SU-DHL-6 (cell line): ENCODE data around the gene SLC43A1.

Experiments
- H2AFZ ChIP-seq: fragments of 200-600 bp; sonication (generic); 2 replicates; pipeline ENCODE4 v1.6.1; 2014; ENCODE audit warnings: low read depth, mild to moderate bottlenecking, moderate library complexity, mixed read lengths, antibody characterized with exemption, low read length; ENCODE audit not compliant: severe bottlenecking
- H3F3A ChIP-seq: fragments of 200-600 bp; shearing (Covaris generic); 2 replicates; pipeline ENCODE4 v1.6.0; 2016; ENCODE audit warnings: antibody characterized with exemption, mild to moderate bottlenecking; ENCODE audit not compliant: insufficient read depth
- H3K27ac ChIP-seq: fragments of 200-600 bp; sonication (generic); 2 replicates; pipeline ENCODE4 v1.5.1; 2016; ENCODE audit warnings: low read depth, mild to moderate bottlenecking, low read length, moderate library complexity, mixed read lengths
- H3K27me3 ChIP-seq: fragments of 200-600 bp; sonication (generic), shearing (Covaris generic); 2 replicates; pipeline ENCODE4 v1.6.0; 2014; ENCODE audit warnings: mild to moderate bottlenecking, low read length
- H3K36me3 ChIP-seq: fragments of 200-600 bp; sonication (generic); 2 replicates; pipeline ENCODE4 v1.6.1; 2014; ENCODE audit warnings: mild to moderate bottlenecking, low read length, mixed read lengths
- H3K4me2 ChIP-seq: fragments of 300-600, 200-600 bp; shearing (Covaris generic), sonication (generic); 2 replicates; pipeline ENCODE4 v1.6.0; 2014; ENCODE audit warnings: low read length, low read depth, mild to moderate bottlenecking; ENCODE audit not compliant: poor library complexity, severe bottlenecking
- H3K4me3 ChIP-seq: fragments of 200-600 bp; sonication (generic); 2 replicates; pipeline ENCODE4 v1.5.1; 2014; ENCODE audit warnings: antibody characterized with exemption, low read length, mild to moderate bottlenecking, mixed read lengths; ENCODE audit not compliant: insufficient read depth, poor library complexity, severe bottlenecking
- H3K79me2 ChIP-seq: fragments of 200-600 bp; sonication (generic); 2 replicates; pipeline ENCODE4 v1.6.1; 2014; ENCODE audit warnings: mild to moderate bottlenecking, low read length, moderate library complexity; ENCODE audit not compliant: insufficient read depth
- H3K9ac ChIP-seq: fragments of 200-600 bp; sonication (generic); 2 replicates; pipeline ENCODE4 v1.7.0; 2014; ENCODE audit warnings: mild to moderate bottlenecking, low read length
- H3K9me2 ChIP-seq: fragments of 200-600 bp; sonication (generic); replicated peaks from 2 replicates; pipeline ENCODE4 v1.6.1; 2014; ENCODE audit warnings: low read length; ENCODE audit not compliant: insufficient read depth
- H3K9me3 ChIP-seq: fragments of 200-600 bp; sonication (generic); 2 replicates; pipeline ENCODE4 v1.6.1; 2014; ENCODE audit warnings: low read length, mixed read lengths; ENCODE audit not compliant: insufficient read depth
- H4K20me1 ChIP-seq: fragments of 200-600 bp; sonication (generic); 2 replicates; pipeline ENCODE4 v1.6.1; 2014; ENCODE audit warnings: low read depth, mild to moderate bottlenecking, antibody characterized with exemption, low read length, moderate library complexity, mixed read lengths
- EZH2phosphoT487 ChIP-seq: fragments of 200-600 bp; sonication (generic), shearing (Covaris generic); conservative IDR thresholded peaks from 2 replicates; pipeline ENCODE4 v1.6.1; 2018; ENCODE audit warnings: mild to moderate bottlenecking, antibody characterized with exemption, low read length, moderate library complexity, mixed read lengths
- TF ChIP-seq, protein P1 (sequence below): fragments of 200-600 bp; sonication (generic); IDR thresholded peaks from one replicate; pipeline ENCODE4 v1.5.1; 2017; ENCODE audit warnings: antibody characterized with exemption, mild to moderate bottlenecking, low read length, moderate library complexity; ENCODE audit not compliant: insufficient read depth, poor library complexity, severe bottlenecking

SLC43A1 gene

DNA sequence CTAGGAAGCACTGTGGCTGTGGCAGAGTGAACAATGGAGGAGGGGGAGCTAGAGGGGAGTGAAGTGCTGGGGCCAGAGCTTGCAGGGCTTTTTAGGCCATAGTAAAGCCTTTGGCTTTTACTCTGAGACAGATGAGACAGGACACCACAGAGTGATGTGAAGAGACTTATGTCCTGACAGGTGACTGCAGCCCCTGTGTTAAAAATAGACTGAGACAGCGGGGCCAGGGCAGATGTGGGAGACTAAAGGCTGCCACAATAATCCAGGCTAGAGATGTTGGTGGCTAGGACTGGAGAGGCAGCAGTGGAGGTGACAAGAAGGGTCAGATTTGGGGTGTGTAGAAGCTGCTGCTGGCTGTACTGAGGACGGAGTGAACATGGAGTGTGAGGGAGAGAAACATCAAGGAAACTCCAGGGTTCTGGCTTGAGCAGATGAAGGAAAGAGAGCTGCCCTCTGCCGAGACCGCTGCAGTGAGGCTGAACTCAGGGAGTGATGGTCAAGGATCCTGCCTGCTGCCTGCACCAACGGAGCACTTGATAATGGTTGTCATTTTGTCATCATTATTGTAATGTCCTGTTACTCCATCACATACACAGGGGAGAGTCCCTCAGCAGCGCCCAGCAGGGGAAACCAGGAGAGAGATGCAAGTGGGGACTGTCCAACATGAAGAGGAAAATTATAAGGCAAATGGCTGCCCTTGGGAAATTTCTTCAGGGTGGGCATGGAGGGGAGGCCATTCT lies 27.4 kb downstream of the SLC43A1 start:
- H3K4me2 ChIP-seq, result no peak overlapping the region
- H3F3A ChIP-seq, result no peaks in the 10 kb centered on the region
- H3K79me2 ChIP-seq, result no peaks in the 10 kb centered on the region
- H3K27ac ChIP-seq, result no peak overlapping the region
- no peaks in the 10 kb centered on the region for H3K9me2 ChIP-seq
- no peak overlapping the region for H3K4me3 ChIP-seq
- TF ChIP-seq, protein P1, sequence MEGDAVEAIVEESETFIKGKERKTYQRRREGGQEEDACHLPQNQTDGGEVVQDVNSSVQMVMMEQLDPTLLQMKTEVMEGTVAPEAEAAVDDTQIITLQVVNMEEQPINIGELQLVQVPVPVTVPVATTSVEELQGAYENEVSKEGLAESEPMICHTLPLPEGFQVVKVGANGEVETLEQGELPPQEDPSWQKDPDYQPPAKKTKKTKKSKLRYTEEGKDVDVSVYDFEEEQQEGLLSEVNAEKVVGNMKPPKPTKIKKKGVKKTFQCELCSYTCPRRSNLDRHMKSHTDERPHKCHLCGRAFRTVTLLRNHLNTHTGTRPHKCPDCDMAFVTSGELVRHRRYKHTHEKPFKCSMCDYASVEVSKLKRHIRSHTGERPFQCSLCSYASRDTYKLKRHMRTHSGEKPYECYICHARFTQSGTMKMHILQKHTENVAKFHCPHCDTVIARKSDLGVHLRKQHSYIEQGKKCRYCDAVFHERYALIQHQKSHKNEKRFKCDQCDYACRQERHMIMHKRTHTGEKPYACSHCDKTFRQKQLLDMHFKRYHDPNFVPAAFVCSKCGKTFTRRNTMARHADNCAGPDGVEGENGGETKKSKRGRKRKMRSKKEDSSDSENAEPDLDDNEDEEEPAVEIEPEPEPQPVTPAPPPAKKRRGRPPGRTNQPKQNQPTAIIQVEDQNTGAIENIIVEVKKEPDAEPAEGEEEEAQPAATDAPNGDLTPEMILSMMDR, result no peak
- no peak for TF ChIP-seq EZH2phosphoT487
- H3K36me3 ChIP-seq, result 0 out of 2 replicates have a peak, but pooled peaks cover 12% of the 10 kb centered on the region
- H4K20me1 ChIP-seq, result no peaks in the 10 kb centered on the region
- H3K27me3 ChIP-seq, result no peaks in the 10 kb centered on the region
- H3K9me3 ChIP-seq, result no peaks in the 10 kb centered on the region
- no peak overlapping the region for H2AFZ ChIP-seq
- no peak overlapping the region for H3K9ac ChIP-seq

DNA sequence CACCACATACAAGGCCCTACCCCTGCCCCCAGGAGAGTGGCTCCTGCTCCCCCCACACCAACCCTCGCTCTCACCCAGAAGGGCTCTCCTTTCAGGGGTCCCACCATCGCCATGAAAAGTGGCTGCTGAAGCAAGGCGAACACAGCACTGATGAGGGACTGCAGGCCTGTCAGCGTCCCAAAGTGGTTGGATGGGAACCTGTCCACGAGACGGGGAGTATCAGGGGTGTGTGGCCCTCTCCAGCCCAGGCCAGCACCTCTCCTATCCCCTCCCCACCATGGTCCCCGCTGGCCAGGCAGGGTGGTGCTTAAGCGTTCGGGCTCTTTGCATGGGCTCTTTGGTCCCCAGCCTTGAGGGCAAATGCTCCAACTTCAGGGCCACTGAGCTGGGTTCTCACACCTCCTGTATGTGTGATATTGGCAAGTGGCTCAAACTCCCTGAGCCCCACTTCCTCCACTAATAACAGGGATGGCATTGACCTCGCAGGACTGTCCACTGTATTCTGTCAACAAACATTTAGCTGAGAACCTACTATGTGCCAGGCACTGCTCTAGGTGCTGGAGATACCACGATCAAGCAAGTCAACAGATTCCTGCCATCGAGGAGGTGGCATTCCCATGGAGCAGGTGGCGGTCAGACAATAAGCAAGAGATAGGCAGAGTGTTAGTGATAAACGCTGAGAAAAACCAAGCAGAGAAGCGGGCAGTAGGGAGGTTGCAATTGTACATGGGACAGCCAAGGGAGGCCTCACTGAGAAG lies 28.3 kb downstream of the SLC43A1 start:
- Histone ChIP-seq H3K9me3 (no peaks in the 10 kb centered on the region), H3F3A (no peaks in the 10 kb centered on the region), H3K4me3 (no peak overlapping the region), H3K4me2 (no peak overlapping the region), H4K20me1 (no peaks in the 10 kb centered on the region), H3K9me2 (no peaks in the 10 kb centered on the region), H3K27ac (no peak overlapping the region), H3K36me3 (0 out of 2 replicates have a peak, but pooled peaks cover 12% of the 10 kb centered on the region), H3K9ac (no peak overlapping the region), H2AFZ (no peak overlapping the region), H3K79me2 (no peaks in the 10 kb centered on the region), H3K27me3 (no peaks in the 10 kb centered on the region)
- TF ChIP-seq, protein P1, result no peak
- no peak for TF ChIP-seq EZH2phosphoT487

DNA sequence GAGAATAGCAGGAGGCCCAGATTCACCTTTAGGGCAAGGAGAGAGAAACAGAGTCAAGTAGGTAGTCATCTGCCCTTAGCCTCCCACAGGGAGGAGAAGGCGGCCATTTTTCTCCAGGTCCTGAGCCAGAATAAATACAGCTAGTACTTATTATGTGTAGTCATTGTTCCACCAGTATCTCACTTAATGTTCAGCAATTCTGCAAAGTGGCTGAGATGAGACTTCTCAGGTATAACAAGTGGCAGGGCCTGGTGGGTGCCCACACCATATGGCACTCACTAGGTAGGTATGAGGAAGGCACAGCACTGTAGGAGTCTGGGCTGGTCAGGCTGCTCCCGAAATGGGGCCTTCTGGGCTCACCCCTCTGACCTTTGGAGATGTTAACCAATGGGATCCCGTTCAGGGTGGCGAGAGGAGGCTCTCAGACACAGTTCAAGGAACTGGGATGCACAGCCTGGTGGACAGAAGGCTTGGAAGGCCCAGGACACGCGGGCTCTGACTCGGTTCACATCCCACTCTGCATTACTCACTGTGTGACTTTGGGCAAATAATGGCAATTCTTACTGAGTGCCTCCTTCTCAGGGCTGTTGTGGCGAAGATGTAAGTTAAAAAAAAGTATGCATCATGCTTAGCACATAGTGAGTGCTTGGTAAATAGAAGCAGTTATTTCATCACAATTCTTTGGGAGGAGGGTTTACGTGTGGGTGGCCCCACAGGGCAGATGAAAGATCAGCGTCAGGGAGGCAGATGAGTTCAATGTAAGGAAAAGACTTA lies 30.1 kb downstream of the SLC43A1 start:
- no peak overlapping the region for H3K9ac ChIP-seq
- no peaks in the 10 kb centered on the region for H3K9me2 ChIP-seq
- no peaks in the 10 kb centered on the region for H3K79me2 ChIP-seq
- no peak for TF ChIP-seq EZH2phosphoT487
- TF ChIP-seq, protein P1, result no peak
- no peak overlapping the region for H3K4me3 ChIP-seq
- no peak overlapping the region for H3K4me2 ChIP-seq
- no peaks in the 10 kb centered on the region for H4K20me1 ChIP-seq
- H3K9me3 ChIP-seq, result no peaks in the 10 kb centered on the region
- no peak overlapping the region for H2AFZ ChIP-seq
- H3K36me3 ChIP-seq, result 0 out of 2 replicates have a peak, but pooled peaks cover 12% of the 10 kb centered on the region
- no peaks in the 10 kb centered on the region for H3K27me3 ChIP-seq
- no peak overlapping the region for H3K27ac ChIP-seq
- H3F3A ChIP-seq, result no peaks in the 10 kb centered on the region
